ENCODE measurements around the gene FBXO24.
A peak's percentile ranks its signal among the peaks of the same experiment; 100 is the strongest.

Gene FBXO24

GRCh38 chr7:100572949-100573675 lies 13.0 kb upstream of the FBXO24 start:
- DNase-seq (ENCODE audit: low read depth, low spot score), result no peak
- H3K27ac ChIP-seq, result no peak overlapping the region

- H3K27ac ChIP-seq, result no peak within 1 kb of the TSS
- no peak for DNase-seq (ENCODE audit: low read depth, low spot score)
These were observed 12.3 kb upstream of the FBXO24 start, which contains the start of gene SAP25 for GRCh38 chr7:100573691-100574361. Gene SAP25 (minus strand): TSS chr7:100573900. CDS start chr7:100573742, 158 bp downstream.

- H3K27ac ChIP-seq, result no peak overlapping the region
- DNase-seq (ENCODE audit: low read depth, low spot score), result no peak
These were observed 11.5 kb upstream of the FBXO24 start for GRCh38 chr7:100574362-100575205.

- no peak overlapping the region for H3K27ac ChIP-seq
- no peak for DNase-seq (ENCODE audit: low read depth, low spot score)
These were observed 10.9 kb upstream of the FBXO24 start for GRCh38 chr7:100575206-100575631.

GRCh38 chr7:100575746-100576383 lies 10.3 kb upstream of the FBXO24 start:
- no peak for DNase-seq (ENCODE audit: low read depth, low spot score)
- no peak overlapping the region for H3K27ac ChIP-seq

GRCh38 chr7:100576384-100576993 lies 9.6 kb upstream of the FBXO24 start:
- no peak for DNase-seq (ENCODE audit: low read depth, low spot score)
- no peak overlapping the region for H3K27ac ChIP-seq

- no peak overlapping the region for H3K27ac ChIP-seq
- no peak for DNase-seq (ENCODE audit: low read depth, low spot score)
These were observed 9.0 kb upstream of the FBXO24 start for GRCh38 chr7:100577103-100577502.

GRCh38 chr7:100577507-100577906 lies 8.6 kb upstream of the FBXO24 start:
- no peak overlapping the region for H3K27ac ChIP-seq
- DNase-seq (ENCODE audit: low read depth, low spot score), result no peak

GRCh38 chr7:100578246-100579183 lies 7.6 kb upstream of the FBXO24 start:
- no peak overlapping the region for H3K27ac ChIP-seq
- DNase-seq (ENCODE audit: low read depth, low spot score), result no peak

GRCh38 chr7:100580466-100581283 lies 5.5 kb upstream of the FBXO24 start:
- H3K27ac ChIP-seq, result no peak overlapping the region
- no peak for DNase-seq (ENCODE audit: low read depth, low spot score)

- peak overlapping the region; percentile 96 for H3K27ac ChIP-seq
- no peak for DNase-seq (ENCODE audit: low read depth, low spot score)
These were observed 4.0 kb upstream of the FBXO24 start for GRCh38 chr7:100582041-100582579.

GRCh38 chr7:100582650-100583049 lies 3.5 kb upstream of the FBXO24 start:
- DNase-seq (ENCODE audit: low read depth, low spot score), result no peak
- H3K27ac ChIP-seq, result peak overlapping the region; percentile 96

- no peak for DNase-seq (ENCODE audit: low read depth, low spot score)
- H3K27ac ChIP-seq, result peak overlapping the region; percentile 96
These were observed 2.7 kb upstream of the FBXO24 start for GRCh38 chr7:100583132-100584053.

- DNase-seq (ENCODE audit: low read depth, low spot score), result no peak
- H3K27ac ChIP-seq, result peak overlapping the region; percentile 96
These were observed 2.0 kb upstream of the FBXO24 start for GRCh38 chr7:100584054-100584682.

GRCh38 chr7:100584683-100585510 lies 1.2 kb upstream of the FBXO24 start:
- peak overlapping the region; percentile 96 for H3K27ac ChIP-seq
- peak; percentile 10 for DNase-seq (ENCODE audit: low read depth, low spot score)
